Ishikawa (cell line): Measurements from ENCODE around the gene FAM187B.

Experiments
- NFIC ChIP-seq: IDR thresholded peaks from 2 replicates; pipeline ENCODE4 v1.6.1; 2012
- REST ChIP-seq: IDR thresholded peaks from 2 replicates; pipeline ENCODE4 v1.6.1; 2012; ENCODE audit warnings: low read depth, mild to moderate bottlenecking
- TAF1 ChIP-seq: IDR thresholded peaks from 2 replicates; pipeline ENCODE4 v1.6.1; 2012; ENCODE audit warnings: low read depth, mild to moderate bottlenecking
- TEAD4 ChIP-seq: IDR thresholded peaks from 2 replicates; pipeline ENCODE4 v1.6.1; 2012

- TF ChIP-seq TAF1 (no peak), NFIC (no peak), REST (no peak), TEAD4 (no peak)
These were observed 45.8 kb upstream of the FAM187B start for GRCh38 chr19:35274323-35274722.
